KMS-11 (cell line): ENCODE results near the gene CCDC8.

Source experiments
- H2AFZ ChIP-seq: fragments of 200-600 bp; sonication (generic); 2 replicates; pipeline ENCODE4 v1.6.1; 2016; ENCODE audit warnings: antibody characterized with exemption, mixed run types, low read depth
- H3K27ac ChIP-seq: fragments of 200-600 bp; sonication (generic); 2 replicates; pipeline ENCODE4 v1.6.1; 2016; ENCODE audit warnings: mild to moderate bottlenecking, mixed run types
- H3K27me3 ChIP-seq: fragments of 200-600 bp; sonication (generic); 2 replicates; pipeline ENCODE4 v1.6.1; 2017; ENCODE audit warnings: mild to moderate bottlenecking, low read depth, mixed run types, moderate library complexity; ENCODE audit not compliant: insufficient read depth
- H3K36me3 ChIP-seq: fragments of 200-600 bp; sonication (generic); 2 replicates; pipeline ENCODE4 v1.6.1; 2017; ENCODE audit warnings: mild to moderate bottlenecking, mixed run types; ENCODE audit not compliant: insufficient read depth
- H3K4me1 ChIP-seq: fragments of 200-600 bp; sonication (generic); 2 replicates; pipeline ENCODE4 v1.6.1; 2016; ENCODE audit warnings: mild to moderate bottlenecking, low read depth, mixed run types; ENCODE audit not compliant: poor library complexity, severe bottlenecking
- H3K4me2 ChIP-seq: fragments of 200-600 bp; sonication (generic); 2 replicates; pipeline ENCODE4 v1.7.0; 2016; ENCODE audit warnings: mild to moderate bottlenecking, mixed run types
- H3K4me3 ChIP-seq: fragments of 200-600 bp; sonication (generic); IDR thresholded peaks from 2 replicates; pipeline ENCODE4 v1.6.1; 2017; ENCODE audit warnings: low read depth, low read length, mixed read lengths; ENCODE audit not compliant: insufficient read depth
- H3K79me2 ChIP-seq: fragments of 200-600 bp; sonication (generic); 2 replicates; pipeline ENCODE4 v1.6.1; 2016; ENCODE audit warnings: low read depth, mixed run types; ENCODE audit not compliant: insufficient read depth
- H3K9ac ChIP-seq: fragments of 200-600 bp; sonication (generic); 2 replicates; pipeline ENCODE4 v1.6.1; 2016; ENCODE audit warnings: mild to moderate bottlenecking, mixed run types
- H4K20me1 ChIP-seq: fragments of 200-600 bp; sonication (generic); 2 replicates; pipeline ENCODE4 v1.6.1; 2016; ENCODE audit warnings: mild to moderate bottlenecking, mixed run types; ENCODE audit not compliant: insufficient read depth
- TF ChIP-seq, protein P1 (sequence below): fragments of 200-600 bp; sonication (generic); conservative IDR thresholded peaks from 2 replicates; pipeline ENCODE4 v1.6.1; 2017; ENCODE audit warnings: low read depth, mild to moderate bottlenecking, antibody characterized with exemption, low read length, moderate library complexity, mixed read lengths

CCDC8 gene

DNA sequence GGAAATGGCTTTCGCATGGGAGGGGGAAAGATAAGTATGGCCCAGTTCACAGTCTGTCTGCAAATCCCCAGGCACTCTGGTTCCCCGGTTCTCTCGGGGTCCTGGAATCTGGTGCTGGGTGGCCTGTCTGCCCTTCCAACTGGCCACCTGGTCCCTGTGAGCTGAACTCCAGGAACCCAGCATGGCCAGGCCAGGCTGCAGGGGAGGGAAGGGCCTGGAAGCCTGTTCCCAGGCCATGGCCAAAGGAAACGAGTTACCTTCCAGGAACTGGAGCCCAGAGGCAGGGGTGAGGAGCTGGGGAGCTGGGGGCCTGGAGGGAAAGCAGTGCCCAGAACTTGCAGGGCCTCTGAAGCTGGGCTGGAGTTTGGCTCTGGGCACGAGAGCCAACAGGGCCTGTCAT lies 34.5 kb upstream of the CCDC8 start:
- H3K4me2 ChIP-seq, result no peak overlapping the region
- H2AFZ ChIP-seq, result no peak overlapping the region

DNA sequence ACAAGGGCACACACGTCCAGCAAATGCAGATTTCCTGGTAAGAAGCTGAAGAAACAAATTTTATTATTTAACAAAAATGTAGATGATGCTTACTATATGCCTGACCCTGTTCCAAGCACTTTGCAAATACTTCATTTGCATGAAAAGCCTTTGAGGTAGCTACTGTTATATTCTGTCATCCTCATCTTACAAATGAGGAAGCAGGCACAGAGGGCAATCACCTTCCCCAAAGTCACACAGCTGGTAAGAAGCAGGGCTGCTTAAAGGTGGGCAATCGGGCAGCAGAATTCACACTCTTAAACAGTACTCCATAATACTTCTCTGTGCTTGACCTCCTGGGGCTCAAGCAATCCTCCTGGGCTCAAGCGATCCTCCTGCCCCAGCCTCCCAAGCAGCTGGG lies 33.6 kb upstream of the CCDC8 start:
- Histone ChIP-seq H3K27me3 (peaks cover 34% of the 10 kb centered on the region), H3K27ac (no peak overlapping the region), H3K4me3 (no peak overlapping the region), H2AFZ (no peak overlapping the region), H3K9ac (no peak overlapping the region), H4K20me1 (no peaks in the 10 kb centered on the region), H3K36me3 (no peaks in the 10 kb centered on the region), H3K79me2 (no peaks in the 10 kb centered on the region), H3K4me1 (peaks cover 2% of the 10 kb centered on the region), H3K4me2 (no peak overlapping the region)
- TF ChIP-seq, protein P1, sequence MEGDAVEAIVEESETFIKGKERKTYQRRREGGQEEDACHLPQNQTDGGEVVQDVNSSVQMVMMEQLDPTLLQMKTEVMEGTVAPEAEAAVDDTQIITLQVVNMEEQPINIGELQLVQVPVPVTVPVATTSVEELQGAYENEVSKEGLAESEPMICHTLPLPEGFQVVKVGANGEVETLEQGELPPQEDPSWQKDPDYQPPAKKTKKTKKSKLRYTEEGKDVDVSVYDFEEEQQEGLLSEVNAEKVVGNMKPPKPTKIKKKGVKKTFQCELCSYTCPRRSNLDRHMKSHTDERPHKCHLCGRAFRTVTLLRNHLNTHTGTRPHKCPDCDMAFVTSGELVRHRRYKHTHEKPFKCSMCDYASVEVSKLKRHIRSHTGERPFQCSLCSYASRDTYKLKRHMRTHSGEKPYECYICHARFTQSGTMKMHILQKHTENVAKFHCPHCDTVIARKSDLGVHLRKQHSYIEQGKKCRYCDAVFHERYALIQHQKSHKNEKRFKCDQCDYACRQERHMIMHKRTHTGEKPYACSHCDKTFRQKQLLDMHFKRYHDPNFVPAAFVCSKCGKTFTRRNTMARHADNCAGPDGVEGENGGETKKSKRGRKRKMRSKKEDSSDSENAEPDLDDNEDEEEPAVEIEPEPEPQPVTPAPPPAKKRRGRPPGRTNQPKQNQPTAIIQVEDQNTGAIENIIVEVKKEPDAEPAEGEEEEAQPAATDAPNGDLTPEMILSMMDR, result no peak

More for the DNA sequence above, 34.5 kb upstream of the CCDC8 start:
- Histone ChIP-seq H3K4me3 (no peak overlapping the region), H3K9ac (no peak overlapping the region), H3K4me1 (peaks cover 2% of the 10 kb centered on the region), H3K27ac (no peak overlapping the region), H4K20me1 (no peaks in the 10 kb centered on the region), H3K36me3 (no peaks in the 10 kb centered on the region), H3K27me3 (peaks cover 37% of the 10 kb centered on the region), H3K79me2 (no peaks in the 10 kb centered on the region)
- TF ChIP-seq, protein P1, result no peak

DNA sequence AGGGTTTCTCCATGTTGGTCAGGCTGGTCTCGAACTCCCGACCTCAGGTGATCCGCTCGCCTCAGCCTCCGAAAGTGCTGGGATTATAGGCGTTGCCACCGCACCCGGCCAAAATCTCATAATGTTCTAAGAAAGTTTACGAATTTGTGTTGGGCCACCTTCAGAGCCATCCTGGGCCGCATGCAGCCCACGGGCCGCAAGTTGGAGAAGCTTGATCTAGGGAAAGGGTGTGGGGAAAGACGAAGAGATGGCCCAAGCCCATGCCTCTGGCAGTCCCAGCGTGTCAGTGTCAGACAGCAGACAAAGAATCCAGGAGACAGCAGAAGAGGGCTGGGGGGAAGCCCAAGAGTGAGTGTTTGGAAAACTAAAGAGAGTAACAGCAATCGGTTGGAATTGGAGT lies 32.7 kb upstream of the CCDC8 start:
- H4K20me1 ChIP-seq, result no peaks in the 10 kb centered on the region
- H3K79me2 ChIP-seq, result no peaks in the 10 kb centered on the region
- no peak overlapping the region for H3K4me2 ChIP-seq
- no peak overlapping the region for H3K27ac ChIP-seq
- H3K27me3 ChIP-seq, result peaks cover 32% of the 10 kb centered on the region
- H3K4me1 ChIP-seq, result peaks cover 2% of the 10 kb centered on the region
- H2AFZ ChIP-seq, result no peak overlapping the region
- H3K9ac ChIP-seq, result no peak overlapping the region
- TF ChIP-seq, protein P1, result no peak
- no peaks in the 10 kb centered on the region for H3K36me3 ChIP-seq
- no peak overlapping the region for H3K4me3 ChIP-seq

DNA sequence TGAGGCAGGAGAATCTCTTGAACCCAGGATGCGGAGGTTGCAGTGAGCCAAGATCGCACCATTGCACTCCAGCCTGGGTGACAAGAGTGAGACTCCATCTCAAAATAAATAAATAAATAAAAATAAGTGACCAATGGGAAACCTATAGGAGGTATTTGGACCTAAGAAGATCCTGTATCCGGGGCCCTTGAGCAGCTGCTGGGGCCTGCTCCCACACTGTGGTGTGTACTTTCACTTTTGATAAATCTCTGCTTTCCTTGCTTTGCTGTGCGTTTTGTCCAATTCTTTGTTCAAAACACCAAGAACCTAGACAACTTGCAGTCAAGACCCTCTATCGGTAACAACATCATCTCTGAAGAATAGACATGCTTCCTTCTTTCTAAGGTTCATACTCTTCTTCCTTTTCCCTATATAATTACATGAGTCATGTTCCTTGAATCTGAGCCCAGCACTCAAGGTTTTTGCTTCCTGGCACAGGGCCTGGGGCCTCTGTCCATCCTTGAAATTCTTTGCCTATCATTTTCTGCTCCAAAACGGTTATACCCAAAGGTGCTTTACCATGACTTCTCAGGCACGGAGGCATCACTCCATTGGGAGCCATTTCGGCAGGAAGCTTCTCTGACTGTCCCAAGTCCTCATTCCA lies 29.6 kb upstream of the CCDC8 start:
- H4K20me1 ChIP-seq, result no peaks in the 10 kb centered on the region
- no peaks in the 10 kb centered on the region for H3K79me2 ChIP-seq
- H3K27ac ChIP-seq, result no peak overlapping the region
- H3K27me3 ChIP-seq, result peaks cover 32% of the 10 kb centered on the region
- H3K4me2 ChIP-seq, result no peak overlapping the region
- no peaks in the 10 kb centered on the region for H3K36me3 ChIP-seq
- H3K4me1 ChIP-seq, result no peaks in the 10 kb centered on the region
- H3K9ac ChIP-seq, result no peak overlapping the region
- H3K4me3 ChIP-seq, result no peak overlapping the region
- H2AFZ ChIP-seq, result no peak overlapping the region
- TF ChIP-seq, protein P1, result no peak
